GM18526 (cell line): ENCODE results near the gene ACACA.

Source experiments
- POLR2A ChIP-seq: IDR thresholded peaks from 3 replicates; pipeline ENCODE4 v1.6.1; 2011; ENCODE audit not compliant: insufficient read length; ENCODE audit errors: extremely low read depth

Gene ACACA

GRCh38 chr17:37123941-37124820 is 282.5 kb downstream of the ACACA start:
- no peak for TF ChIP-seq POLR2A

DNA sequence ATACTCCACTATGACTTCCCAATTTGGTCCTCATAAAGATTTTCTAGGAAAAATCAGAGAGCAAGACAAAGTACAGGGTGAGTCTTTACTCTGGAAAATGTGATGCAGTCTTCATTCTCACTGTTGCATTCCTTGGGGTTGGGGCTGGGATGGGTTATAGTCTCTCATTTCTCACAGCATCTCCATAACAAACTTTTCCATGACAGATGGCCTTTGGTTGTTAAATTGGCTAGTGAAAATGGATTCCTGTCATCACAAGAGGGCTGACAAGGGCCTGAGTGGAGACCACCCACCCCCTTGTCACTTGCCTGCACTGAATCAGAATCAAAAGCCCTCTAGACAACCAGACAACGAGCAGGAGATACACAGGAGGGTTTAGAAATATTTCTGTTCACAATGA is 283.2 kb downstream of the ACACA start:
- TF ChIP-seq POLR2A, result no peak

DNA sequence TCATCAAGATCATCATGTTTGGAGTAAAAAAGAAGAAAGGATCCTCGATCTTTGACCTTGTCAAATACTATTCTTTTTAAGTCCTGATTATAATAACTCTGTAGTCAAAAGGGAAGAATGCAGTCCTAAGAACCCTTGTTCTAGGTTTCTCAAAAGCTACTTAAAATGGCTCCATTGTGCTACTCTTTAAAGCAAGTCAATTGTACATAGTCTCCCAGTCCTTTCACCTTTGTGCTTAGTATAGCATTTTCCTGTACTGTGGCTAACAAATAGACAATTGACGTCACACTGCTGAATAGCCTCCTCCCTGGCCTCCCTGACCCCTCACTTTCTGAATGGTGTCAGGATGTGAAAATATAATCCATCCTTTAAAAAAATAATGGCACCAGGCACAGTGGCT is 285.0 kb downstream of the ACACA start:
- no peak for TF ChIP-seq POLR2A

DNA sequence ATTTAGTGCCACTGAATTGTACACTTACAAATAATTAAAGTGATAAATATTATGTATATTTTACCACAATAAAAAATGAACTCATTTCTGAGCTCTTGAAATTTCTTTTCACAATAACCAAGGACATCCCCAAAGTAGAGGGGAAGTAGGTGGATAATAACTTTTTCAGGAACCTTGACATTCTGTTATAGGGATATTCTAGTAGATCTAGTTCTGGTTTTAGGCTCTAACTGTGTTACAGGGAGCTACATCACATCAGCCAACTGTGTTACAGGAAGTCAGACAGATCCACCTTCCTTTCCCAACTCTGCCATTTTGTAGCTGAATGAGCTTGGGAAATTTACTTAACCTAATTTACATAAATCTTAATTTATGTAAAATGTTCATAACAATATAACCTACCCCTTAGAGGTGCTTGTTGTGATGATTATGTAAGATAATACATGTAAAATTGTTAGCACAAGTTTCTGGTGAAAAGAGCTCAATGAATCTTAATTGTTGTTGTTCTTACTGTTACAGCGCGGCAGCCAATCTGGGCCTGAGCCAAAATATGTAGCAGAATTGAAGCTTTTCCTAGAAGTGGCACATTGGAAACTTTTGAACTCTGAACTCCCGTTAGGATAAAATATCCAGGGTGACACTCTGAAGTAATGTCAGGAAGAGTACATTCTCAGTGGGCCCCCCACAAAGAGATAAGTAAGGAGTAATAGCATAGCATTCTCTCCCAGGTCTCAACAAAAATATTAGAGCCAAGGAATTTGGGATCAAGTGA is 288.1 kb downstream of the ACACA start:
- TF ChIP-seq POLR2A, result no peak

GRCh38 chr17:37117373-37118142 is 289.1 kb downstream of the ACACA start:
- no peak for TF ChIP-seq POLR2A

DNA sequence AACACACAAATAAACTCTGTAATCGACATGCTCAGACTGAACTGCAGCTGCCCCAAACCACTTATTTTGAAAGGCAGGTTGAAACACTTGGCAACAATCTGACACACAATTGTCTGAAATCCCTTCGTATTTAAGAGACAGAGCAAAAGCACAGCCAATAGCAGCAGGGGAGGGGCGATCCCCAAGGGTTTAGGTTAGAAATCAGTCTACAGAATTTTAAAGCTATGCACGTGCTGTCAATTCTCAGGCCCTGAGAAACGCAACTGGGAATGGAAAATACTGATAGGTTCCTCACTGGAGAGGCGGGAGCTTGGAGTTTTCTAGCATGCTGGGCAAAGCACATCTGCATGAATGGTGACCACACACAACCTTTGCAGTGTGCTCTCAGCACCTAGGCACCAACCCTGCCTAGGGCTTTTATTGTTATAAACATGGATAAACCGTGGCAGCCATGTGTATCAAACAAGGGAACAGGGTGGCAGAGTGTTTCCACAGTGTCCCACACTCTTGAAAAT is 289.9 kb downstream of the ACACA start:
- TF ChIP-seq POLR2A, result no peak

DNA sequence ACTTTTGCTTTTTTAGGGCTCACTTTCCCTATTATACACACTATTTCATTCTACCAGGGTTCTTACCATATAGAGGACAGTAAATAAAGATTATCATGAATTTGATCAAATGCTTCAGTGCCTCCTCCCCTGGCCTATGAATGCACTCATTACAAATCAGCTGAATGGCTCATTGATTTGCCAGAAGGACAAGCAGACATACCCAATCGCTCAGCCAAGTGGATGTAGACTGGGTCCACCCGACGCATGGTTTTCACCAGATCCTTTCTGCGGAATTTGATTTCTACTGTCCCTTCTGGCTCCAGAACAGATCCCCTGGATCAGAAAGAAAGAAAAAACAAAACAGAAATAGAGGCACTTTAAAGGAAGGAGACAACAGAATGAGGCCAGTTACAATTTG is 295.3 kb downstream of the ACACA start:
- no peak for TF ChIP-seq POLR2A

GRCh38 chr17:37110746-37111145 is 295.9 kb downstream of the ACACA start:
- no peak for TF ChIP-seq POLR2A

- TF ChIP-seq POLR2A, result no peak
Measured at GRCh38 chr17:37109731-37110710, 296.6 kb downstream of the ACACA start.

DNA sequence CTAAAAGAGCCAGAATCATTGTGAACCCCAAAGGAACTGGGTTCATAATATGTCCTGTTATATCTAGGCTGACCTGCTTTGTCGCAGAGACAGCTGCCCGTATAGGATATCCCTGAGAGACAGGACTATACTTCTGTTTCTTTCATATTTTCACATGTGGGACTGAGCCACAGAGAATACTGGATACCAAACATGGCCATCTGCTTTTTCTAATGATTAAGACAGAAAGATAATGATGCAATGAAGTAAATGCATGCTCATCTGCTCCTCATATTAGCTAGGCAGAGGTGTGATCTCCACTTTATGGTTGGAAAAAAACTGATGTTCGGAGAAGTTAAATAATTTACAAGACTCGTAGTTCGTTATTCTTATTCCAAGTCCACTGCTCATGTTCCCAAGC is 297.5 kb downstream of the ACACA start:
- TF ChIP-seq POLR2A, result no peak

- no peak for TF ChIP-seq POLR2A
Measured at GRCh38 chr17:37107406-37108083, 299.1 kb downstream of the ACACA start.

DNA sequence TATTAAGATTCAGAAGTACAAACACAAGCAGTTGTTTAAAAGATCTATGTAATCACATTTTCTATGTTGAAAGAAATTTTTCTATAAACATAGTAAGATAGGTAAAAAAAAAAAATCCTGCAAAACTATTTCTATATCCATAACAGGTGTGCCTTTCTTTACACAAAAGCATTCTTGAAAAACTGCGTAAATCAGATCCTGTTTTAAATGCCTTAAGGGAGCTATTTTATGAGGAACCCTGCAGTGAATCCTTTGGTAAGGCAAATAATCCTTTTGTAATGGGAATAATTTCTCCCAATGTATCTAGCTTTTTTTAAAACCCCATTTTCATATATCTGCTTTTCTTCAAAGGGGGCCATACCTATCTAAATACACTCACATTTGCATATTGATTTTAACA is 300.6 kb downstream of the ACACA start:
- TF ChIP-seq POLR2A, result no peak

DNA sequence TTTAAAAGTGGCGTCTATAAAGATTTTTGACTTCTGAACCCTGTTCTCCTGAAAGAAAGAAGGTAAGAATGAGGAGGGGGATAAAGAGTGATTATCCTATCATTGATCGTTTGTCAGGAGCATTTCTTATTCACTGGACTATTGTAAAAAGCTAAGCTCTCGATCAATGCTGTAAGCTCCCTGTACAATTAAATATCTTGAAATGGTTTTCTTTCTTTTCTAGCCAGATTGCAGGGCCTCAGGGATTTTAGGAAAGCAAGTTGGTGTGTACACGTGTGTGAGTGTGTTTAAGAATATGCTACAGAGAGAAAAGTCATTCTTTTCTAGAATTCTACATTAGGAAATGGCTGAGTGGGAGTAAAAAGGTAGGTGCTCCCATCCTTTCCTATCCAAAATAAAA is 303.4 kb downstream of the ACACA start:
- no peak for TF ChIP-seq POLR2A

GRCh38 chr17:37101306-37101705 is 305.3 kb downstream of the ACACA start:
- no peak for TF ChIP-seq POLR2A

GRCh38 chr17:37100231-37100630 is 306.4 kb downstream of the ACACA start:
- TF ChIP-seq POLR2A, result no peak
